A673 (cell line): Measurements from ENCODE around the gene MAP3K1. TPM values are rescaled to one million over a fixed set of nuclear protein-coding genes. Genes with fewer than 3 reads are reported as not detected.

Source experiments
- BruUV-seq: library from RNA; stranded (reverse); fragments of 400-500 nt; replicated peaks from 2 replicates; lab custom pipeline; 2021; lab: Mats Ljungman, UMichigan
- CTCF ChIA-PET: fragments of 300-600 bp; sonication (Branson Sonifier 250); formaldehyde crosslinking; loops from one replicate; lab custom pipeline; 2022; ENCODE audit warnings: antibody characterized with exemption; lab: Charles Lee
- POLR2A ChIA-PET: fragments of 300-600 bp; sonication (Branson Sonifier 250); formaldehyde crosslinking; loops from one replicate; lab custom pipeline; 2022; ENCODE audit warnings: antibody characterized with exemption; ENCODE audit not compliant: low non-redundant PET; lab: Charles Lee
- DNase-seq: peaks from one replicate; pipeline ENCODE4 v3.0.0-alpha.2; 2015; ENCODE audit warnings: low spot score
- H3K27ac ChIP-seq: fragments of 200-600 bp; sonication (generic); 2 replicates; pipeline ENCODE4 v1.5.1; 2016; ENCODE audit warnings: mixed run types, low read depth, mild to moderate bottlenecking, mixed read lengths, antibody characterized with exemption, low read length; ENCODE audit not compliant: poor library complexity, severe bottlenecking
- H3K27me3 ChIP-seq: fragments of 200-600 bp; sonication (generic); replicated peaks from 2 replicates; pipeline ENCODE4 v1.6.1; 2017; ENCODE audit warnings: mixed run types, low read depth, mild to moderate bottlenecking, mixed read lengths, antibody characterized with exemption, low read length; ENCODE audit not compliant: insufficient read depth, poor library complexity
- H3K36me3 ChIP-seq: fragments of 200-600 bp; sonication (generic); 2 replicates; pipeline ENCODE4 v1.6.1; 2016; ENCODE audit warnings: mixed run types, mild to moderate bottlenecking, mixed read lengths, antibody characterized with exemption, low read length; ENCODE audit not compliant: insufficient read depth, poor library complexity, severe bottlenecking
- H3K4me1 ChIP-seq: fragments of 200-600 bp; sonication (generic); 2 replicates; pipeline ENCODE4 v1.6.1; 2017; ENCODE audit warnings: mixed run types, mild to moderate bottlenecking, mixed read lengths, antibody characterized with exemption, low read length; ENCODE audit not compliant: insufficient read depth, poor library complexity, severe bottlenecking
- H3K4me3 ChIP-seq: fragments of 200-600 bp; sonication (generic); 2 replicates; pipeline ENCODE4 v1.5.1; 2016; ENCODE audit warnings: low read depth, mixed run types, mild to moderate bottlenecking, mixed read lengths, low read length; ENCODE audit not compliant: poor library complexity, severe bottlenecking
- H3K9me3 ChIP-seq: fragments of 200-600 bp; sonication (generic); 2 replicates; pipeline ENCODE4 v1.6.1; 2016; ENCODE audit warnings: mixed run types, low read depth, mild to moderate bottlenecking, mixed read lengths, antibody characterized with exemption, low read length; ENCODE audit not compliant: poor library complexity, severe bottlenecking
- CTCF ChIP-seq: fragments of 300-800, 200-600 bp; sonication (generic); conservative IDR thresholded peaks from 2 replicates; pipeline ENCODE4 v1.5.1; 2017; ENCODE audit warnings: low read depth, mild to moderate bottlenecking, antibody characterized with exemption, low read length, moderate library complexity, mixed read lengths
- EZH2 ChIP-seq: fragments of 200-600 bp; sonication (generic); IDR thresholded peaks from 2 replicates; pipeline ENCODE4 v1.6.1; 2017; ENCODE audit warnings: borderline replicate concordance, low read depth, mild to moderate bottlenecking, mixed read lengths, antibody characterized with exemption, low read length; ENCODE audit not compliant: poor library complexity, severe bottlenecking
- intact Hi-C: fragments of 100-400 bp; cut with micrococcal nuclease; formaldehyde crosslinking; loops from one replicate; pipeline ENCODE4 v1.10.0; 2022; ENCODE audit not compliant: unreplicated experiment
- total RNA-seq: library from RNA; stranded (reverse); gene quantifications from 2 replicates; pipeline ENCODE4 v1.2.3, GENCODE V29; 2021

Gene MAP3K1
- total RNA-seq, 1 experiment from 2014 or later = 7.2 TPM

- Histone ChIP-seq H3K36me3 (no peaks in the 10 kb centered on the region), H3K27ac (no peak overlapping the region), H3K4me1 (no peaks in the 10 kb centered on the region), H3K9me3 (no peaks in the 10 kb centered on the region), H3K4me3 (no peak overlapping the region), H3K27me3 (no peaks in the 10 kb centered on the region)
- ChIA-PET POLR2A (no interaction called here), CTCF (no interaction called here)
- no peak for DNase-seq
- TF ChIP-seq CTCF (no peak), EZH2 (no peak)
- intact Hi-C loops = no loop called here
- BruUV-seq = no TSS peak
Measured at GRCh38 chr5:56831773-56832172, 16.4 kb downstream of the MAP3K1 start.

GRCh38 chr5:56833325-56833724, 18.0 kb downstream of the MAP3K1 start:
- intact Hi-C loops = no loop called here
- no TSS peak for BruUV-seq
- TF ChIP-seq EZH2 = no peak
- TF ChIP-seq CTCF = no peak
- Histone ChIP-seq H3K36me3 (no peaks in the 10 kb centered on the region), H3K27me3 (no peaks in the 10 kb centered on the region), H3K27ac (no peak overlapping the region), H3K9me3 (no peaks in the 10 kb centered on the region), H3K4me1 (no peaks in the 10 kb centered on the region), H3K4me3 (no peak overlapping the region)
- ChIA-PET CTCF (no interaction called here), POLR2A (no interaction called here)
- DNase-seq = no peak

GRCh38 chr5:56837381-56837780, 22.0 kb downstream of the MAP3K1 start:
- BruUV-seq = no TSS peak
- Histone ChIP-seq H3K4me3 (no peak overlapping the region), H3K9me3 (no peaks in the 10 kb centered on the region), H3K4me1 (no peaks in the 10 kb centered on the region), H3K36me3 (no peaks in the 10 kb centered on the region), H3K27me3 (no peaks in the 10 kb centered on the region), H3K27ac (no peak overlapping the region)
- intact Hi-C loops = loop anchor here (5.0 kb wide), 1 partner anchor 900 kb away; no protein-coding TSS in a partner anchor
- no peak for TF ChIP-seq CTCF
- no peak for TF ChIP-seq EZH2
- no peak for DNase-seq
- ChIA-PET POLR2A (no interaction called here), CTCF (interaction anchor here (1.1 to 1.7 kb wide), 5 partner anchors 10 to 1588 kb away, joined by 3 to 7 read pairs (median 4); no protein-coding TSS in a partner anchor)
